ENCODE measurements around the gene TMUB2.
A peak's percentile ranks its signal among the peaks of the same experiment; 100 is the strongest.

Gene TMUB2

GRCh38 chr17:44221862-44222111, 35.0 kb downstream of the TMUB2 start:
- Histone ChIP-seq H3K9me2 (replicated peaks; ENCODE audit: insufficient read depth, low read length) (no peaks in the 10 kb centered on the region), H3K79me2 (ENCODE audit: insufficient read depth, low read length) (peaks cover 21% of the 10 kb centered on the region), H3K4me2 (ENCODE audit: low read depth, low read length, poor library complexity, severe bottlenecking) (peak overlapping the region; percentile 83), H3K27me3 (ENCODE audit: low read length) (no peaks in the 10 kb centered on the region), H3K36me3 (ENCODE audit: low read length) (no peaks in the 10 kb centered on the region), H3K9ac (ENCODE audit: low read length) (peak overlapping the region; percentile 93), H3F3A (ENCODE audit: insufficient read depth) (peaks cover 15% of the 10 kb centered on the region), H3K9me3 (ENCODE audit: insufficient read depth, low read length) (no peaks in the 10 kb centered on the region), H3K27ac (ENCODE audit: low read depth, low read length) (no peak overlapping the region), H3K4me3 (ENCODE audit: insufficient read depth, low read length, poor library complexity, severe bottlenecking) (peak overlapping the region; percentile 66), H2AFZ (ENCODE audit: low read depth, low read length, severe bottlenecking) (peak overlapping the region; percentile 23), H4K20me1 (ENCODE audit: low read depth, low read length) (no peaks in the 10 kb centered on the region)
- TF ChIP-seq EZH2phosphoT487 (conservative IDR thresholded peaks at IDR 0.05; ENCODE audit: low read length), result no peak

- no peak overlapping the region for H3K4me3 ChIP-seq (ENCODE audit: insufficient read depth, low read length, poor library complexity, severe bottlenecking)
- peaks cover 16% of the 10 kb centered on the region for H3K79me2 ChIP-seq (ENCODE audit: insufficient read depth, low read length)
- no peaks in the 10 kb centered on the region for H3K9me2 ChIP-seq (replicated peaks; ENCODE audit: insufficient read depth, low read length)
- no peaks in the 10 kb centered on the region for H3K27me3 ChIP-seq (ENCODE audit: low read length)
- H3K36me3 ChIP-seq (ENCODE audit: low read length), result no peaks in the 10 kb centered on the region
- no peak for TF ChIP-seq CTCF (IDR thresholded peaks at IDR 0.05; ENCODE audit: insufficient read depth, low read length, poor library complexity, severe bottlenecking)
- no peak for TF ChIP-seq EZH2phosphoT487 (conservative IDR thresholded peaks at IDR 0.05; ENCODE audit: low read length)
- peak overlapping the region; percentile 83 for H3K4me2 ChIP-seq (ENCODE audit: low read depth, low read length, poor library complexity, severe bottlenecking)
- peaks cover 10% of the 10 kb centered on the region for H3F3A ChIP-seq (ENCODE audit: insufficient read depth)
- no peaks in the 10 kb centered on the region for H4K20me1 ChIP-seq (ENCODE audit: low read depth, low read length)
- H3K27ac ChIP-seq (ENCODE audit: low read depth, low read length), result no peak overlapping the region
- peak overlapping the region; percentile 93; the same call in 1 of the 2 replicates for H3K9ac ChIP-seq (ENCODE audit: low read length)
- H2AFZ ChIP-seq (ENCODE audit: low read depth, low read length, severe bottlenecking), result no peak overlapping the region
- H3K9me3 ChIP-seq (ENCODE audit: insufficient read depth, low read length), result no peaks in the 10 kb centered on the region
These were observed 35.5 kb downstream of the TMUB2 start for GRCh38 chr17:44222112-44222869.

GRCh38 chr17:44223541-44224071, 36.8 kb downstream of the TMUB2 start:
- no peaks in the 10 kb centered on the region for H3K9me3 ChIP-seq (ENCODE audit: insufficient read depth, low read length)
- H3K9ac ChIP-seq (ENCODE audit: low read length), result no peak overlapping the region
- no peaks in the 10 kb centered on the region for H3K36me3 ChIP-seq (ENCODE audit: low read length)
- no peaks in the 10 kb centered on the region for H4K20me1 ChIP-seq (ENCODE audit: low read depth, low read length)
- no peaks in the 10 kb centered on the region for H3K27me3 ChIP-seq (ENCODE audit: low read length)
- peaks cover 5% of the 10 kb centered on the region for H3K79me2 ChIP-seq (ENCODE audit: insufficient read depth, low read length)
- no peak overlapping the region for H3K27ac ChIP-seq (ENCODE audit: low read depth, low read length)
- H2AFZ ChIP-seq (ENCODE audit: low read depth, low read length, severe bottlenecking), result no peak overlapping the region
- TF ChIP-seq CTCF (IDR thresholded peaks at IDR 0.05; ENCODE audit: insufficient read depth, low read length, poor library complexity, severe bottlenecking) (no peak), EZH2phosphoT487 (conservative IDR thresholded peaks at IDR 0.05; ENCODE audit: low read length) (no peak)
- no peak overlapping the region for H3K4me2 ChIP-seq (ENCODE audit: low read depth, low read length, poor library complexity, severe bottlenecking)
- H3K9me2 ChIP-seq (replicated peaks; ENCODE audit: insufficient read depth, low read length), result no peaks in the 10 kb centered on the region
- no peak overlapping the region for H3K4me3 ChIP-seq (ENCODE audit: insufficient read depth, low read length, poor library complexity, severe bottlenecking)
- peaks cover 7% of the 10 kb centered on the region; the same call in 1 of the 2 replicates for H3F3A ChIP-seq (ENCODE audit: insufficient read depth)

GRCh38 chr17:44229090-44229489, 42.3 kb downstream of the TMUB2 start:
- no peaks in the 10 kb centered on the region for H4K20me1 ChIP-seq (ENCODE audit: low read depth, low read length)
- TF ChIP-seq CTCF (IDR thresholded peaks at IDR 0.05; ENCODE audit: insufficient read depth, low read length, poor library complexity, severe bottlenecking) (no peak), EZH2phosphoT487 (conservative IDR thresholded peaks at IDR 0.05; ENCODE audit: low read length) (no peak)
- H3K9me3 ChIP-seq (ENCODE audit: insufficient read depth, low read length), result no peaks in the 10 kb centered on the region
- no peak overlapping the region for H3K9ac ChIP-seq (ENCODE audit: low read length)
- no peaks in the 10 kb centered on the region for H3K27me3 ChIP-seq (ENCODE audit: low read length)
- H3K27ac ChIP-seq (ENCODE audit: low read depth, low read length), result no peak overlapping the region
- H3F3A ChIP-seq (ENCODE audit: insufficient read depth), result no peaks in the 10 kb centered on the region
- H3K9me2 ChIP-seq (replicated peaks; ENCODE audit: insufficient read depth, low read length), result no peaks in the 10 kb centered on the region
- no peak overlapping the region for H3K4me3 ChIP-seq (ENCODE audit: insufficient read depth, low read length, poor library complexity, severe bottlenecking)
- H2AFZ ChIP-seq (ENCODE audit: low read depth, low read length, severe bottlenecking), result no peak overlapping the region
- no peaks in the 10 kb centered on the region for H3K36me3 ChIP-seq (ENCODE audit: low read length)
- H3K4me2 ChIP-seq (ENCODE audit: low read depth, low read length, poor library complexity, severe bottlenecking), result no peak overlapping the region
- H3K79me2 ChIP-seq (ENCODE audit: insufficient read depth, low read length), result no peaks in the 10 kb centered on the region

All from SU-DHL-6 (cell line).